DLD1 (cell line): ENCODE measurements around the gene PTPN20.
"Not testable (repeated sequence)": the region's sequence is repeated elsewhere in the genome, so short reads cannot be mapped to it uniquely, and the experiment has no call there.

Experiments used
- in situ Hi-C: cut with HindIII; loops from 2 replicates; pipeline ENCODE4 v1.10.0; 2017; ENCODE audit warnings: low sequenced_read_pairs

The PTPN20 gene

DNA sequence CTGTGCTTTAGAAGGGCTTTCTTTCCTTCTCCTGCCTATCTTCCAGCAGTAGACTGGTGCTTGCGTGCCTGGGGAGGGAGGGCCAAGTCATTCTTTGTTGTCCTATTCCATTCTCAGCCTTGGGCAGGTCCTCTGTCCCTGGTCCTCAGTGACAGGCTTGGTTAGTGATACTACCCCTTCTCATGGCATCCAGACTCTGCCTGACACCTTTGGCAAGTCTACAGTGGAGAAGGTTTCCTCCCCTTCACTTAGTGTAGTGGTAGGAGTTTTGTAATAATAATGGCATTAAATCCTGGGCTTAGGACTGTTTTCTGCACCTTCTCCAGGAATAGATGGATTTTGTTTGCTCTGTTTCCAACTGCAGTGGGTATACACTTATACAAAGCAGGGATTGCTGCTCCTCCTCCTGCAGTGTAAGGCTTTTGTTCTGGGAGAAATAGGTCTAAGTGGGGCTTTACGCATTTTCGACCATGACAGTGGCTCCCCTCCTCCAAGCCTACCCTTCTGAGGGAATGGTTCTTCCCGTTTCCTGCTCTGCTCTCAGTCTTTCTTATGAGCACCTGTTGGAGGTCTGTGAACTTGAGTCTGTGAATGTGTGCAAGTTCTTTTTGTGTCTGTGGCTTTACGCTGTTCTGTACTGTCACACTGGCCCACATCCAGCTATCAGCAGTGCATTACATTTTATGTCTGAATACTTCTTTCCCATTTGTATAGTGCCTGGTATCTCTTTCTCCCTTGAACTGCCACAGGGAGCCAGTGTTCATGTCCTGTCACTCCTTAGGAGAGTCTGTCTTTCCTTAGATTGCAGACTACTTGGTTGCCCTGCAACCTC, 37.7 kb downstream of the PTPN20 start:
- in situ Hi-C loops: not testable (repeated sequence)

DNA sequence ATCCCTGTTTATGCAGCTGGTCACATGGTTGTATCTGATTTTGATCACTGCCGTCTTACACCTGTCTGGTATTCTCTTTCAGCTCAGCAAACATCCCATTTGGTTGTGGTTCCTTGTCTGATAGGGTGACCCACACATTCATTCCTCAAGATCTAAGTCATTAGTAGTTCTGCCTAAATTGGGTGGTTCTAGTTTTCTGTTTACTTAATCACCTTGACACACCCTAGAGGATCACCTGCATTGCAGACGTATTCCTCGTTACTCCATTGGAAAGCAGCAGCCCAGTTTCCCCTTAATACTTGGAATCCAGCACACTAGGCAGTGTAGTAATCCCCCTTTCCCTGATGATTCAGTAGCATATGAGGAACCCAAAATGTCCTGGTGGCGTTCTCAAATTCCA, 41.3 kb downstream of the PTPN20 start:
- in situ Hi-C loops: not testable (repeated sequence)

DNA sequence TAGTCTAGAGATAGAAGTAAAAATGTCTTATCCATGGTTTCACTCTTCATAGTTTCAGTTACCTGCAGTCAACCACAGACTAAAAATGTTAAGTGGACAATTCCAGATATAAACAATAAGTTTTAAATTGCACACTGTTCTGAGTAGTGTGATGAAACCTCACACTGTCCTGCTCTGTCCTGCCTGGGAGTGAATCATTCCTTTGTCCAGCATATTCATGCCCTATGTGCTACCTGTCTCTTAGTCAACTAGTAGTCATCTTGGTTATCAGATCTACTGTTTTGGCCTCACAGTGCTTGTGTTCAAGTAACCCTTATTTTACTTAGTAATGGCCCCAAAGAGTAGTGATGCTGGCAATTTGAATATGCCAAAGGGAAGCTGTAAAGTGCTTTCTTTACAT, 49.5 kb downstream of the PTPN20 start:
- in situ Hi-C loops: not testable (repeated sequence)

DNA sequence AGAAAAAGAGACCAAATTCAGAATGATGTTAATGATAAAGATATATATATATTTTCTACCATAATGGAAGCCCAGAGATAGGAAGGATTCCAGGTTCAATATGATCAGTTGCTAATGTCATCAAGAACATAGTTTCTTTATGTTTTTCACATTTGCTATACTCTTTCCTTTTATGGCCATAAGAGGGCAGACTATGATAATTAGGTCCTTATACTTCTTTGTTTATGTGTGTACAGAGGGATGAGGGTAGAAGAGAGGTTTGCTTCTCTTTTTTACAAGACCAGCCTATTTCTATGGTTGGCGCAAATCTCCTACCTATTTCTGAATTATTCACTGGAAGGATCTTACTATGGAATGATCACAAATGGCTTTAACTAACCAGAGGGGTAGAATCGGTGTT, 52.1 kb downstream of the PTPN20 start:
- in situ Hi-C loops: not testable (repeated sequence)

DNA sequence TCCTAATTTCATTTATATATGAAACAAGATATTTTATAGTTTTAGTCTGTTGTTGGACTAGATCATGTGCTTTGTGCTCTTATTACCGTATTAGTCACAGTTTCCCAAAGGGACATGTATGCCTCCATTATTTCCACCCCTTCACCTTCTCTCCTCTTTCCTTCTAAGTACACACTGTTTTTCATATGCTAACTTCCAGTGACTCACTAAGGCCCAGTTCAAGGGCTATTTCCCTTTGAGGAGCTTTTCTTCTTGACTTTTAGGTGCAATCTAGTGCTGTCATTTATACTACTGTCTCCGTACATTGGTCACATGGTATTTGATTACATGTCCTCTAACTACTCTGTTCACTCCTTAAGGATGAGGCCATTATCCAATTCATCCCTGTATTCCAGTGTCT, 55.8 kb downstream of the PTPN20 start:
- in situ Hi-C loops: not testable (repeated sequence)

DNA sequence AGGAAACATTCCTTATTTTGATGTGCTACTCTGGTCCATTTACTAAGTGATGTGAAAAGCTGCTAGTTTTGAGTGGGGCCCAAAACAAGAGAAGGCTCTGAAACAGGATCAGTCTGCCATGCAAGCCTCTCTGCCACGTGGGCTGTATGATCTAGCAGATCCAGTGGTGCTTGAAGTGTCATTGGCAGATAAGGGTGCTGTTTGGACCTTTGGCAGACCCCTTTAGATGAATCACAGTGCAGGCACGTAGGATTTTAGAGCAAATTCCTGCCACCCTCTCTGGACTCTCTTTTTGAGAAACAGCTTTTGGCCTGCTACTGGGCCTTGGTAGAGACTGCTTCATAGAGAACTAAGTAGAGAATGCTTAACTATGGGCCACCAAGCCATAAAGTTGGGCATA, 69.0 kb downstream of the PTPN20 start:
- in situ Hi-C loops: not testable (repeated sequence)

DNA sequence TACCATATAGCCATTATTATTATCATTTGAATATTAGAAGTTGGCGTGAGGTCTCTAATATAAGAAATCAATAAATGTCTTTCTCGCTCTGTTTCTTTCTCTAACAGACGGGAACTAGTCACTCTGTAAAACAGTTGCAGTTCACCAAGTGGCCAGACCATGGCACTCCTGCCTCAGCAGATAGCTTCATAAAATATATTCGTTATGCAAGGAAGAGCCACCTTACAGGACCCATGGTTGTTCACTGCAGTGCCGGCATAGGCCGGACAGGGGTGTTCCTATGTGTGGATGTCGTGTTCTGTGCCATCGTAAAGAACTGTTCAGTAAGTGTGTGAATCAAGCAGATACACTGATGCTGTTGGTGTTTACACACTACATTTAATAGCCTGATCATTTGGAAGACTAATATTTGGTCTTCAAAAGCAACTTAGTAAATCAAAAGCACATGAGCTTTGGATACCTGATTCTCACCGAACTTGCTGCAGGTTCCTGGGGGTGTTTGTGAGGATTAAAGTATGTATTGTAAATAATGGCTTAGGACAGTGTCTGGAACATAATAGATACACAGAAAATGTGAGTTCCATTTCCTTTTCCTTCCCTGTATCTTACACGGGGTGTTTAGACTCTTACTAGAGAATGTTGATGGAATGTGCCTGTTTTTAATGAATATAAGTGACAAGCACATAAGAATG, 76.2 kb downstream of the PTPN20 start:
- in situ Hi-C loops: not testable (repeated sequence)

DNA sequence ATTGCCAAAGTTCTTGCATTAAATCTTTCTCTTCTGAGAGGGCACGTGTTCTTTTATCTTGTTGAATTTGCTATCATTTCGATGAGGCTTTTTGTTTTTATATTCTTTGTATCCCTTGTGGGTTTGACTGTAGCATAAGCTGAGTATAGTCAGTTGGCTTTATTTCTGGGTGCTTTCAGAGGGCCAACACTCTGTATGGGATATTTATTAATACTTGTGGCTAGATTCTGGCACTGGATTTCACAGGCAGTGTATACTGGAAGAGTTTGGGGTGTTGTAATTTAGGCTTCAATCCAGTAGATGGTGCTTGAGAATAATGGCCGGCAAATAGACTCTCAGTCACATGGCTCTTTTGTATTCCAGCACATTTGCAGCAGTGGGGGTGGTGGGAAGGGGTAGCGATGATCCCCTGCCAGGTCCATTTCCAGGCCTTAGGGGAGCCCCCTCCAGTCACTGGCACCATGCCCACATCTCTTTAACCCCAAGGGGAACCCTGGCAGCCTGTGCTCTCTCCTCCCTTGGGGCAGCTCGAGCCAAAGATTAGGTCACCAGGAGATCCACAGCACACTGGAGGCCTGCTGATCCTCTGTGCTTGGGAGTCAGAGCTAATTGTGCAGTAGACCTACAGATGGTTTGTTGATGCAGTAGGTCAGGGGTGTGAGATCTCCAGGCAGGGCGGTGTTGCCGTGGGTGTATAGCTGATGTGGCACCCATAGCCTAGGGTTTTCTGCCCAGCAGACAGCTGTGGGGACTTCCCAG, 81.8 kb downstream of the PTPN20 start:
- in situ Hi-C loops: no loop called here

DNA sequence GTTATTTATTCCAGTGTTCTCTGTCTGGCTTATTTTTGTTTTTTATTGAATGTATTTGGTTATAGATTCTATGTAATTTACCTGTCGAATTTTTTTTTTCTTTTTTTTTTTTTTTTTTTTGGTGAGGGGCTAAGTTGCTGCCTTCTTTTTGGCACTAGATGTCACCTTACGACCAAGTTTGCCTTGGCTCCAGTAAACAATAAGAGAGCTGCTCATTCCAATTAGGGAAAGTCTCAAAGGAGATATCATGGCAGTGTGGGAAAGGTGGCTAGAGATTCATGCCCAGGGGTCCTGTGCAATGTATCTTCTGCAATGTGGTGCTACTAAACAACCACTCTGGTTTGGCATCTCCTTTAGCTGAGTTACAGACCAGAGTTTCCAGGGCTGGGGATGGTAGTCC, 84.0 kb downstream of the PTPN20 start:
- in situ Hi-C loops: no loop called here

DNA sequence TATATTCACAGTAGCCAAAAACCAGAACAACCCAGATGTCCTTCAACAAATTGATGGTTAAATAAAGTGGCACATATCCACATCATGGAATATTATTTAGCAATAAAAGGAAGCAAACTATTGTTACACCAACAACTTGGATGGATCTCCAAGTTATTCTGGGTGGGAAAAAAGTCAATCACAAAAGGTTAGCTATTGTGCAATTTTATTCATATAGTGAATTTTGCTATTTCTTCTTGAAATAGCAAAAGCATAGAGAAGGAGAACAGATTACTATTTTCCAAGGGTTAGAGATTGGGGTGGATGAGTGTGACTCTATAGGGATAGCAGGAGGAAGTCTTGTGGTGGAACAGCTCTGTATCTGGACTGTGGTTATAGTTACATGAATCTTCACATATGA, 87.0 kb downstream of the PTPN20 start:
- in situ Hi-C loops: no loop called here

DNA sequence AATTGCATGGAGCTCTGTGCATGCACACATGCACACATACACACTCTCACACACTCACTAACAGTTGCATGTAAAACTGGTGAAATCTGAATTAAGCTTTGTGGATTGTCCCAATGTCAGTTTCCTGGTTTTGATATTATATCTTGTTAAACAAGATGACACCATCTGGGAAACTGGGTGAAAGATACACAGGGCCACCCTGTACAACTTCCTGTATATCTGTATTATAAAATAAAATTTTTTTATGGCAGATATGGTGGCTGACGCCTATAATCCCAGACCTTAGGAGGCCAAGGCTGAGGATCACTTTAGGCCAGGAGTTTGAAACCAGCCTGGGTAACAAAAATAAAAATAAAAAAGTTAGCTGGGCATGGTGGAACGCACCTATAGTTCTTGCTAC, 87.4 kb downstream of the PTPN20 start:
- in situ Hi-C loops: no loop called here

DNA sequence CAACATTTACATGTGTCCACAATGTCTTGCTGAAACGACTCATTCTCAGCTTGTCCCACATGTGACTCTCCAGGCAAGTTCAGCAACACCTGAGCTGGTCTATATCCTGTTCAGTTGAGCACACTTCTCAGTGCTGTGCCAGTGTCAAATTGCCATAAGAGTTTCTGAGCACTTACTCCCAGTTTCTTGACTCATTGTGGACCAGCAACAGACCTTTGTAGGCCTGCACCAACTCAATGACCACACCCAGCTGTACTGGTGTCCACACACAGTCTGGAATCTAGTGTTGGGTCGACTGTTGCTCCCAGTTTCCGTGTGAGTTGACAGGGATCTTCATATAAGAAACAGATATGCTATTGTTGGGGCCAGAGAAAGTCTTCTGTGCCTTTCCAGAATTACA, 88.0 kb downstream of the PTPN20 start:
- in situ Hi-C loops: no loop called here

DNA sequence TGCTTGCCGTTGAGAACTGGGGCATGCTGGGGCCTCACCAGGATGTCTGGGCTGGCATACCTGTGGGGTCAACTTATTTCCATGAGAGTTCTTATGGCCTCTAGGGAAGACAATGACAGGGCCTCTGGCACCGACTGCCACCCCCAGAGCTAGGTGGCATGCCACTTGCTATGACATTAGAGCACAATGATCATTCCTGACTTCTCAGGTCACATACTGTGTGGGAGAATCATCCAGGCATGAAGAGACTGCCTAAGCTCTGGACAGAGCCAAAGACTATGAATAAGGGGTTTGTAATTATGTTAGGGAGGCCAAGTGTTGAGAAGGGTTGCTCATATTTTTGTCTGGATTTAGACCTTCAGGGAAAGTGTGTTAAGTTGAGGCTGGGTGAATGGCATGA, 97.5 kb downstream of the PTPN20 start:
- in situ Hi-C loops: no loop called here

DNA sequence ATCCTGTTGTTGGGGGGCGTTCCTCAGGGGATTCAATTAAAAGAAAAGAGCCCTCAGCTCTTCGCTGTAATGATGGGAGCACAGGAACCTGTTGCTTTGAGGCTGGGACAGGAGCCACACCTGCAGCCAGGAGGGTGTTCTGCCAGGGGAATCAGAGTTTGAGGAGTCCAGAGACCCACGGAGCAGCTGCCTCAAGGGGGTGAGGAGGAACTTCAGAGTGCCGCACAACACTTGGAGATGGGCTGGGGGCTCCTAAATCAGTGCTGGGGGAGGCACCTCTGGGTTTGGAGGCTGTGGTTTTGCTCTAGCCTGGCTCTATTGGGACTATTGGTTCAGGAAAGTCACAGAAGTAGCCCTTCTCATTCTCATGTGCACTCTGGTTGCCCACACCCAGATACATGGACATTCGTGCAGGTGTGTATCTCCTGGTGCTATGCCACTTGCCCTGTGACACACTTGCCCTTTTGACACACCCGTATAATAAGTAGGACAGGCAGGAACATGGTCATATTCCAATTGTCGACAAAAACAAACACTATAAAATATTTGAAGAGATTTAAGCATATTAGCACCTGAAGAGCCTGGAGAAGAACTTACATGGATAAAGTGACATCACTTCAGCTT, 98.1 kb downstream of the PTPN20 start:
- in situ Hi-C loops: no loop called here

DNA sequence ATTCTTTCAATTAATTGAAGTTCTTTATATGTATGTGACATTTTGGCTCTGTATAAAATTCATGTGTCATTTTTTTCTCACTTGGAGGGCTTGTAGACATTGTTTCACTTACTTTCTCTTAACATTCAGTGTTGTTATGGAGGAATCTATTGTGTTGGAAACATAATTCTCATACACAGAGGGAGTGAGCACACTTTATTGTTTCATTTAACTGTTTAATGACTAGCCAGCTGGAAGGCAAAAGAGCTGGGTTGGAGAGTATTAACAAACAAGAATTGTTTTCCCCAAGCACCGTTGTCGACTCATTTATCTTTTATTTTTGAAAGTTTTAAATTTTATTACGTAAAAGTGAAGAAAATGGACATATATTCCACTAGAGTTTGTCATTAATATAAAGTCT, 98.8 kb downstream of the PTPN20 start:
- in situ Hi-C loops: no loop called here

DNA sequence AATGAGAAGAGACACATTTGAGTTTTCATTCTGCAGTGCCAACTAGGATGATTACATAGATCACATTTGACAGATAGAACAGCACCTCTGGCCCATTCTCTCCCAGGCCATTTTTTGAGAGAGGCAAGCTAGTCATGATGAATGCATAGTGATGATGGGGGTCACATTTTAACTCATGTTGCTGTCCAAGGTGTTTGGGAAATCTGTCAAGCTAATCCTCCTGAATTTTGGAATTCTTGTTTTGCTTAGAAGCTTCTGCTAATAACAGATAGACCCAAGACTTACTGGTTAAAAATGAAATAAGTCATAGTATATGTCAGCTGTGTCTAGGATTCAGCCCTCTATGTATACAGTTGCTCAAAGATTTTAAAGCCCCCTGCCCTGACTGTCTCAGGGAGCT, 101.0 kb downstream of the PTPN20 start:
- in situ Hi-C loops: no loop called here

DNA sequence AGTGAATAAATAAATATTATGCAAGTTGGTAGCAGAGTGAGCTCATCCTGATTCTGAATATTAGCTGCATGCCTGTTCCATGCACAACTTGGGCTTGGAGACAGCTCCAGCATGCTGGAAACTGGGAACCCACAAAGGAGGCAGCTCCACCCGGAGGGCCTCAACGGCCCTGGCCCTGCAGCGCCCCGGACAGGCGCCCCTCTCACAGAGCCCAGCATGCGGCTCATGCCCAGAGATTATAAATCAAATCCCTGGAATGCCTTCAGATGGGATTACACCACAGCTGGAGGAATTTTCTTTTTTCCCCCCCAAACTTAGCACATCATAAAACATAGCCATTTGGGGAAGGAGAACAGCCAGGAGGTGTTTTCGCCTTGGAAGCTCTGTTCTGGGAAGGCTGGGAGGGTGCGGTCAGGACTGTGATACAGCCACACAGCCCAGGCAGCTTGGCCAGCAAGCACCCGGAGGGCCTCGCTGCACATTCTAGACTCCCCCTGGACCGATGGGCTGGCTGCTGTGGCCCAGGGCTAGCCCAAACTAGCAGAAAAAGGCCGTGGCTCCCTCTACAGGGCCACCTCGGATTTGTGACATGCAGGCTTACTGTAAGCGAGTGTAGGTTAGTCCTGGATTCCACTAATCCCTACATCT, 102.4 kb downstream of the PTPN20 start:
- in situ Hi-C loops: no loop called here

DNA sequence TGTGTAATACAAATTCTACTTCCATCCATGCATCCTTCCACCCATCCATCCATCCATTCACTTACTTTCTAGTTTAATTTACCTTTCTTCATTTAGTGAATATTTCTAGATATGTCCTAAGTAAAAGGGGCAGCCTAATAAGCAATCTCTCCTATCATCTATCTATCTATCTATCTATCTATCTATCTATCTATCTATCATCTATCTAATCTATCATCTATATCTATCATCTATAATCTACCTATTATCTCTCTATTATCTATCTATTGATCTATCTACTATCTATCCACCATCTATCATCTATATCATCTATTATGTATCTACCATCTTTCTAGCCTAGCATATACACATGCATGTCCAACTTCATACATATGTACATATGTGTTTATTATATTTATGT, 104.2 kb downstream of the PTPN20 start:
- in situ Hi-C loops: no loop called here

DNA sequence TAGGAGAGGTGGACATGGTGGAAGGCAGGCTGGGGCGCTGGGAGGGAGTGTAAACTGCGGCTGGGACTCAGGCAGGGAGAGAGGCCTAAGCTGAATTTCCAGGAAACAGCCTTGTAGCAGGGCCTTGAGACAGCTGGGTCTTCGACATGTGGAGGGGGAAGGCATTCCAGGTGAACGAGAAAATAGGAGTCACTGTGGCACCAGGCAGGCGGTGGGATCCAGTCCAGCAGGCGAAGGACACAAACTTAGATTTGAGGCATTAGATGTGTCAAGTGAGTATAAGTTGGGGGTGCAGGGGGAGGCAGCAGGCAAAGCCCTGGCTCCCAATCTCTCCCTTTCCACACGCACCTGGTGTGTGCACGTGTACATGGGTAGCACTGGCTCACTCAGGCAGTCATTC, 105.3 kb downstream of the PTPN20 start:
- in situ Hi-C loops: no loop called here

DNA sequence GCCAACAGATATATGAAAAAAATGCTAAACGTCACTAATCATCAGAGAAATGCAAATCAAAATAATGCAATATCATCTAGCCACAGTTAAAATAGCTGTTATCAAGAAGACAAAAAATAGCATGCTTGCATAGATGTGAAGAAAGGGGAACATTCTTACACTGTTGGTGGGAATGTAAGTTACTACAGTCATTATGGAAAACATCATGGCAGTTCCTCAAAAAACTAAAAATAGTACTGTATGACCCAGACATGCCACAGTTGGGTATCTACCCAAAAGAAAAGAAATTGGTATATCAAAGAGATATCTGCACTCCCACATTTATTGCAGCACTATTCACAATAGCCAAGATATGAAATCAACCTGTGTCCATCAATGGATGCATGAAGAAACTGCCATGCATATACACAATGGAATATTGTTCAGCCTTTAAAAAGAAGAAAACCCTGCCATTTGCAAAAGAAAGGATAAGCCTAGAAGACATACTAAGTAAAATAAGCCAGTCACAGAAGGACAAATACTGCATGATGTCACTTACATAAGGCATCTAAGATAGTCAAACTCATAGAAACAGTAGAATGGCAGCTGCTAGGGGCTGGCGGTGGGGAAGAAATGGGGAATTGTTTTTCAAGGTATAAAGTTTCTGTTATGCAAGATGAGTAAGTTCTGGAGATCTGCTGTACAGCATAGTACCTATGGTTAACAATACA, 107.0 kb downstream of the PTPN20 start:
- in situ Hi-C loops: no loop called here
